Measurements from ENCODE around the gene SYNE4. TPM values are rescaled to one million over a fixed set of nuclear protein-coding genes. Genes with fewer than 3 reads are reported as not detected.

Gene SYNE4
- total and polyA plus RNA-seq, 9 of the 15 experiments (the other 6 are each of a cell fraction or from before 2014, with no cell fraction given): 0.03 to 0.65 (median 0.29) TPM

DNA sequence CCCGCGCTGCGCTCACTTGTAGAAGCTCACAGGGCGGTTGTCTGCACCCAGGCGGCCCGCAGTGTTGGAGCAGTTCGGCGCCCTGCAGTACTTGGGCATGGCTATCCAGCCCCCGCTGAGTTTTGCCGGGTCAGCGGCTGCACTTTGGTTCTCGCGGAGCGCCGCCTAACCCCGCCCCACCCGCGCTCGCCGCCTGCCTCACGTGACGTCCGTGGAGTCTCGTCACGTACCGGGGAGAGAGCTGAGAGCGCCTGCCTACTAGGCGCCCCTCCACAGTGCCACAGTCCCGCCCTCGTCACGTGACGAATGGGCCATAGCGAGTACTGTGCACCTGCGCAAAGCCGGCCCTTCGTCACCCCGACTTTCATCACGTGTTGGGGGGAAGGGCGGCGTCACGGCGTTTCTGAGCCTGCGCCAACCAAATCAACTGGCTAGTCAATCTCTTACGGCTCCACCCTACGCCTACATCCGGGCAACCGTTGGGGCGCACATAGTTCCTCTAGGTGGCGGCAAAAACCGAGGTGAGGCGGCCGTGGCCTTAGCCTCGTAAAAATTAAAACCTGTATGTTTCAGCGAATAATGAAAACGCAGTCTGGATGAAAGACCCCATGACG is 45.6 kb upstream of the SYNE4 start, which contains the start of gene THAP8 (continued):
- TF ChIP-seq TSHZ1 (CRISPR knock-in tag; IDR thresholded peaks at IDR 0.05): no peak
- TF ChIP-seq NFATC3 (IDR thresholded peaks at IDR 0.05): no peak
- TF ChIP-seq ZNF436 (CRISPR knock-in tag; IDR thresholded peaks at IDR 0.05): no peak
- TF ChIP-seq TEAD1 (CRISPR knock-in tag; IDR thresholded peaks at IDR 0.05): peak in 1 of 2 experiments; percentile 22; a peak in 1 of 4 replicates
- peak; percentile 74 for TF ChIP-seq FOXJ2 (tag; IDR thresholded peaks at IDR 0.05)
- TF ChIP-seq TAL1 (IDR thresholded peaks at IDR 0.05): no peak
- no peak for TF ChIP-seq NFXL1 (CRISPR knock-in tag; IDR thresholded peaks at IDR 0.05)
- TF ChIP-seq NELFE (IDR thresholded peaks at IDR 0.05; ENCODE audit: insufficient read depth, insufficient read length): no peak
- no peak for TF ChIP-seq FOXM1 (IDR thresholded peaks at IDR 0.05; ENCODE audit: low read depth)
- no peak for TF ChIP-seq FOXM1 (CRISPR knock-in tag; IDR thresholded peaks at IDR 0.05; ENCODE audit: low read depth)
- no peak for TF ChIP-seq NFIX (CRISPR knock-in tag; IDR thresholded peaks at IDR 0.05; ENCODE audit: low read depth)
- no peak for TF ChIP-seq HOMEZ (CRISPR knock-in tag; IDR thresholded peaks at IDR 0.05)
- no peak for TF ChIP-seq CSDE1 (IDR thresholded peaks at IDR 0.05)
- TF ChIP-seq NFIC (IDR thresholded peaks at IDR 0.05): 0 out of 2 replicates have a peak, but pooled peaks have one; percentile 21
- TF ChIP-seq, protein P1, sequence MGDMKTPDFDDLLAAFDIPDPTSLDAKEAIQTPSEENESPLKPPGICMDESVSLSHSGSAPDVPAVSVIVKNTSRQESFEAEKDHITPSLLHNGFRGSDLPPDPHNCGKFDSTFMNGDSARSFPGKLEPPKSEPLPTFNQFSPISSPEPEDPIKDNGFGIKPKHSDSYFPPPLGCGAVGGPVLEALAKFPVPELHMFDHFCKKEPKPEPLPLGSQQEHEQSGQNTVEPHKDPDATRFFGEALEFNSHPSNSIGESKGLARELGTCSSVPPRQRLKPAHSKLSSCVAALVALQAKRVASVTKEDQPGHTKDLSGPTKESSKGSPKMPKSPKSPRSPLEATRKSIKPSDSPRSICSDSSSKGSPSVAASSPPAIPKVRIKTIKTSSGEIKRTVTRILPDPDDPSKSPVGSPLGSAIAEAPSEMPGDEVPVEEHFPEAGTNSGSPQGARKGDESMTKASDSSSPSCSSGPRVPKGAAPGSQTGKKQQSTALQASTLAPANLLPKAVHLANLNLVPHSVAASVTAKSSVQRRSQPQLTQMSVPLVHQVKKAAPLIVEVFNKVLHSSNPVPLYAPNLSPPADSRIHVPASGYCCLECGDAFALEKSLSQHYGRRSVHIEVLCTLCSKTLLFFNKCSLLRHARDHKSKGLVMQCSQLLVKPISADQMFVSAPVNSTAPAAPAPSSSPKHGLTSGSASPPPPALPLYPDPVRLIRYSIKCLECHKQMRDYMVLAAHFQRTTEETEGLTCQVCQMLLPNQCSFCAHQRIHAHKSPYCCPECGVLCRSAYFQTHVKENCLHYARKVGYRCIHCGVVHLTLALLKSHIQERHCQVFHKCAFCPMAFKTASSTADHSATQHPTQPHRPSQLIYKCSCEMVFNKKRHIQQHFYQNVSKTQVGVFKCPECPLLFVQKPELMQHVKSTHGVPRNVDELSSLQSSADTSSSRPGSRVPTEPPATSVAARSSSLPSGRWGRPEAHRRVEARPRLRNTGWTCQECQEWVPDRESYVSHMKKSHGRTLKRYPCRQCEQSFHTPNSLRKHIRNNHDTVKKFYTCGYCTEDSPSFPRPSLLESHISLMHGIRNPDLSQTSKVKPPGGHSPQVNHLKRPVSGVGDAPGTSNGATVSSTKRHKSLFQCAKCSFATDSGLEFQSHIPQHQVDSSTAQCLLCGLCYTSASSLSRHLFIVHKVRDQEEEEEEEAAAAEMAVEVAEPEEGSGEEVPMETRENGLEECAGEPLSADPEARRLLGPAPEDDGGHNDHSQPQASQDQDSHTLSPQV (IDR thresholded peaks at IDR 0.05): no peak
- no peak for TF ChIP-seq ELF1 (tag; IDR thresholded peaks at IDR 0.05)
- TF ChIP-seq GABPB1 (CRISPR knock-in tag; IDR thresholded peaks at IDR 0.05): peak; percentile 75
- no peak for TF ChIP-seq XRCC4 (IDR thresholded peaks at IDR 0.05; ENCODE audit: extremely low read depth, insufficient read depth, insufficient read length)
- TF ChIP-seq NR3C1 (CRISPR knock-in tag; IDR thresholded peaks at IDR 0.05): no peak
- TF ChIP-seq CHCHD3 (CRISPR knock-in tag; IDR thresholded peaks at IDR 0.05): no peak

All from K562 (cell line).